GM12878 (cell line): ENCODE results near the gene SLX4IP. TPM values are rescaled to one million over a fixed set of nuclear protein-coding genes. Genes with fewer than 3 reads are reported as not detected.

Experiments used
- ATAC-seq: fragments of 200-7000 bp; cut with Tn5 transposase; 3 replicates; pipeline ENCODE4 v1.9.1; 2020; ENCODE audit warnings: mild to moderate bottlenecking, moderate library complexity
- BruUV-seq: library from RNA; stranded (reverse); fragments of 400-500 nt; replicated peaks from 2 replicates; lab custom pipeline; 2021; lab: Mats Ljungman, UMichigan
- CTCF ChIA-PET: fragments of 300-600 bp; sonication (Branson Sonifier 250); formaldehyde crosslinking; extraction: SDS; loops from one replicate; lab custom pipeline; 2021; ENCODE audit warnings: inconsistent platforms; lab: Yijun Ruan, JAX
- POLR2A ChIA-PET: fragments of 350-600 bp; formaldehyde crosslinking; extraction: SDS; loops from one replicate; lab custom pipeline; 2021; ENCODE audit warnings: inconsistent platforms; lab: Charles Lee
- RAD21 ChIA-PET: fragments of 300-600 bp; sonication (Branson Sonifier 250); formaldehyde crosslinking; loops from one replicate; lab custom pipeline; 2023; ENCODE audit warnings: antibody characterized with exemption; ENCODE audit not compliant: unreplicated experiment; lab: Charles Lee
- SMC1A ChIA-PET: fragments of 300-600 bp; sonication (Branson Sonifier 250); formaldehyde crosslinking; loops from one replicate; lab custom pipeline; 2023; ENCODE audit not compliant: unreplicated experiment, uncharacterized antibody; lab: Charles Lee
- DNase-seq: peaks from one replicate; pipeline ENCODE4 v3.0.0-alpha.2; 2011; ENCODE audit warnings: low read depth, low spot score
- FAIRE-seq: peaks from 3 replicates; lab custom pipeline; 2011; peaks lifted over from hg19 to GRCh38; lab: Jason Lieb, UNC
- H2AFZ ChIP-seq: 2 replicates; pipeline ENCODE4 v1.6.0; 2011; ENCODE audit warnings: low read depth, low read length, control low read depth; ENCODE audit not compliant: control insufficient read depth
- H3K27ac ChIP-seq: 2 replicates; pipeline ENCODE4 v1.5.1; 2011; ENCODE audit warnings: control low read depth; ENCODE audit not compliant: control insufficient read depth, insufficient read depth
- H3K27me3 ChIP-seq, 2 experiments: replicated peaks in 1 of 2; 2 replicates each; pipeline versions ENCODE4 v1.6.0 to v1.6.1; 2011; ENCODE audit warnings: low read length in 1 of 2; ENCODE audit not compliant: control insufficient read depth in 2 of 2, insufficient read depth in 2 of 2
- H3K36me3 ChIP-seq, 2 experiments: 2 replicates each; pipeline ENCODE4 v1.5.1; 2011; ENCODE audit warnings: low read length in 1 of 2; ENCODE audit not compliant: control insufficient read depth in 2 of 2, insufficient read depth in 2 of 2
- H3K4me1 ChIP-seq: 2 replicates; pipeline ENCODE4 v1.6.1; 2011; ENCODE audit warnings: mild to moderate bottlenecking, low read length, moderate library complexity, mixed read lengths; ENCODE audit not compliant: control insufficient read depth, insufficient read depth
- H3K4me2 ChIP-seq: 2 replicates; pipeline ENCODE4 v1.6.0; 2011; ENCODE audit warnings: control low read depth; ENCODE audit not compliant: control insufficient read depth, insufficient read depth
- H3K4me3 ChIP-seq: fragments of 200-600 bp; sonication (generic); 2 replicates; pipeline ENCODE4 v1.5.1; 2016
- H3K79me2 ChIP-seq: 2 replicates; pipeline ENCODE4 v1.6.0; 2011; ENCODE audit warnings: low read length; ENCODE audit not compliant: control insufficient read depth, insufficient read depth
- H3K9ac ChIP-seq: 2 replicates; pipeline ENCODE4 v1.8.0; 2011; ENCODE audit warnings: low read length, control low read depth, mixed read lengths; ENCODE audit not compliant: control insufficient read depth, insufficient read depth
- H3K9me3 ChIP-seq: replicated peaks from 3 replicates; pipeline ENCODE4 v1.5.1; 2011; ENCODE audit warnings: mild to moderate bottlenecking, low read length; ENCODE audit not compliant: control insufficient read depth, insufficient read depth
- H4K20me1 ChIP-seq: 2 replicates; pipeline ENCODE4 v1.6.0; 2011; ENCODE audit not compliant: control insufficient read depth, insufficient read depth
- CBFB ChIP-seq: IDR thresholded peaks from 2 replicates; pipeline ENCODE4 v1.6.1; 2016; ENCODE audit warnings: antibody characterized with exemption, low read depth
- ESRRA ChIP-seq: IDR thresholded peaks from 2 replicates; pipeline ENCODE4 v1.6.1; 2012; ENCODE audit warnings: mild to moderate bottlenecking, low read length, improper control_type of control experiment
- HDGF ChIP-seq: fragments of 450-650 bp; IDR thresholded peaks from 2 replicates; pipeline ENCODE4 v1.6.1; 2016; ENCODE audit warnings: antibody characterized with exemption
- IKZF1 ChIP-seq: fragments of 450-650 bp; conservative IDR thresholded peaks from 2 replicates; pipeline ENCODE4 v1.6.1; 2017; ENCODE audit warnings: antibody characterized with exemption, mild to moderate bottlenecking
- IKZF2 ChIP-seq, 2 experiments: fragments of 450-650 bp; IDR thresholded peaks; 2 replicates each; pipeline ENCODE4 v1.6.1; 2017; ENCODE audit warnings: mild to moderate bottlenecking in 2 of 2, moderate library complexity in 2 of 2
- MXI1 ChIP-seq: fragments of 150-350 bp; IDR thresholded peaks from 2 replicates; pipeline ENCODE4 v1.6.1; 2011; ENCODE audit warnings: low read depth, mild to moderate bottlenecking, inconsistent platforms, low read length, improper control_type of control experiment
- MYC ChIP-seq: IDR thresholded peaks from 2 replicates; pipeline ENCODE4 v1.6.1; 2011; ENCODE audit warnings: mild to moderate bottlenecking, low read length, moderate library complexity, inconsistent platforms; ENCODE audit not compliant: insufficient read depth, insufficient replicate concordance, insufficient read length, severe bottlenecking
- NR2C1 ChIP-seq: fragments of 450-650 bp; IDR thresholded peaks from 2 replicates; pipeline ENCODE4 v1.6.1; 2017; ENCODE audit warnings: antibody characterized with exemption, mild to moderate bottlenecking, moderate library complexity
- RAD21 ChIP-seq: IDR thresholded peaks from 2 replicates; pipeline ENCODE4 v1.6.1; 2011; ENCODE audit warnings: mild to moderate bottlenecking, low read depth, low read length, moderate library complexity; ENCODE audit not compliant: insufficient read depth
- TARDBP ChIP-seq: IDR thresholded peaks from 2 replicates; pipeline ENCODE4 v1.6.1; 2016; ENCODE audit warnings: borderline replicate concordance
- TCF3 ChIP-seq: IDR thresholded peaks from 2 replicates; pipeline ENCODE4 v1.6.1; 2012; ENCODE audit warnings: low read depth, mild to moderate bottlenecking, low read length, borderline replicate concordance; ENCODE audit not compliant: insufficient read depth
- ZNF217 ChIP-seq: fragments of 450-650 bp; IDR thresholded peaks from 2 replicates; pipeline ENCODE4 v1.6.1; 2017; ENCODE audit warnings: antibody characterized with exemption, mild to moderate bottlenecking
- WGBS: methylation state at CpG from one replicate; pipeline ENCODE4 v1.1.6; 2016; ENCODE audit warnings: low lambda C conversion rate; ENCODE audit not compliant: insufficient replicate concordance, insufficient coverage; ENCODE audit errors: missing lambda C conversion rate; 5-methylcytosine and 5-hydroxymethylcytosine counted together
- in situ Hi-C: fragments of 300-500 bp; cut with MboI; formaldehyde crosslinking; loops from 9 replicates; pipeline ENCODE4 v1.14.3; 2018; ENCODE audit warnings: mixed read lengths
- intact Hi-C: fragments of 100-400 bp; cut with micrococcal nuclease; formaldehyde crosslinking; loops from one replicate; pipeline ENCODE4 v1.14.2; 2022; ENCODE audit not compliant: unreplicated experiment
- polyA plus RNA-seq, 11 experiments: library from polyadenylated mRNA; depleted of rRNA in 4 of 11; unstranded in 6 of 11; stranded (reverse) in 5 of 11; fragments of >200 nt; fragmentation: Nextera tagmentation in 4 of 11; fragmentation: Illumina TruSeq in 1 of 11; extraction: Ambion mirVana in 4 of 11; extraction: Trizol in 1 of 11; gene quantifications; 1 replicate in 1 of 11; 2 replicates in 10 of 11; pipeline versions ENCODE4 v1.2.1 to v1.2.3, GENCODE V29; 2011 to 2016; ENCODE audit warnings: inconsistent platforms in 2 of 11, missing spikeins in 2 of 11, low read depth in 1 of 11
- total RNA-seq, 4 experiments: library from RNA; depleted of rRNA in 3 of 4; stranded (reverse); fragments of >200 nt in 3 of 4; fragmentation: Illumina TruSeq in 1 of 4; extraction: Trizol in 1 of 4; gene quantifications; 2 replicates each; pipeline versions ENCODE4 v1.2.1 to v1.2.3, GENCODE V29; 2013 to 2021
- TF ChIP-seq, protein P1 (sequence below): IDR thresholded peaks from 2 replicates; pipeline ENCODE4 v1.6.1; 2011; ENCODE audit warnings: borderline replicate concordance, low read depth, mild to moderate bottlenecking, moderate library complexity, low read length; ENCODE audit not compliant: insufficient read depth, poor library complexity, severe bottlenecking
- TF ChIP-seq, protein P2 (sequence below): IDR thresholded peaks from 2 replicates; pipeline ENCODE4 v1.6.1; 2011; ENCODE audit warnings: low read depth, mild to moderate bottlenecking, low read length, moderate library complexity, borderline replicate concordance; ENCODE audit errors: extremely low read depth

The SLX4IP gene
- total and polyA plus RNA-seq, 10 of the 15 experiments (the other 5 are each of a cell fraction or from before 2014, with no cell fraction given), result 2.2 to 11.0 (median 6.3) TPM

- no peaks in the 10 kb centered on the region for H3K79me2 ChIP-seq
- 89% methylated on average over 12 of the region's 12 CpGs for WGBS
- peaks cover 7 to 11% of the 10 kb centered on the region in 2 experiments; a peak in 3 of 4 replicates for H3K36me3 ChIP-seq
- ChIA-PET CTCF (interaction anchor here (1.3 to 1.6 kb wide), 2 partner anchors 13 to 404 kb away, joined by 3 to 5 read pairs; no protein-coding TSS in a partner anchor), SMC1A (interaction anchor here (0.7 to 2.0 kb wide), 2 partner anchors 10 to 30 kb away, joined by 6 to 7 read pairs; no protein-coding TSS in a partner anchor), POLR2A (no interaction called here), RAD21 (interaction anchor here (0.6 kb wide), 1 partner anchor 41 kb away, joined by 3 read pairs; no protein-coding TSS in a partner anchor)
- no peak overlapping the region for H3K4me2 ChIP-seq
- intact Hi-C loops, result loop anchor here (10.0 kb wide), 1 partner anchor 667 kb away; no protein-coding TSS in a partner anchor
- no peak overlapping the region for H3K4me3 ChIP-seq
- no peak overlapping the region for H3K27ac ChIP-seq
- no peak overlapping the region for H2AFZ ChIP-seq
- ATAC-seq (no peak), DNase-seq (no peak), FAIRE-seq (no peak)
- no peaks in the 10 kb centered on the region for H4K20me1 ChIP-seq
- H3K27me3 ChIP-seq, result no peaks in the 10 kb centered on the region
- TF ChIP-seq TARDBP (no peak), RAD21 (no peak), NR2C1 (no peak), HDGF (no peak), TCF3 (no peak), ESRRA (no peak), MYC (no peak), IKZF1 (no peak), IKZF2 (IDR thresholded peaks at IDR 0.05) (no peak), CBFB (no peak), MXI1 (no peak), ZNF217 (no peak)
- TF ChIP-seq, protein P1, sequence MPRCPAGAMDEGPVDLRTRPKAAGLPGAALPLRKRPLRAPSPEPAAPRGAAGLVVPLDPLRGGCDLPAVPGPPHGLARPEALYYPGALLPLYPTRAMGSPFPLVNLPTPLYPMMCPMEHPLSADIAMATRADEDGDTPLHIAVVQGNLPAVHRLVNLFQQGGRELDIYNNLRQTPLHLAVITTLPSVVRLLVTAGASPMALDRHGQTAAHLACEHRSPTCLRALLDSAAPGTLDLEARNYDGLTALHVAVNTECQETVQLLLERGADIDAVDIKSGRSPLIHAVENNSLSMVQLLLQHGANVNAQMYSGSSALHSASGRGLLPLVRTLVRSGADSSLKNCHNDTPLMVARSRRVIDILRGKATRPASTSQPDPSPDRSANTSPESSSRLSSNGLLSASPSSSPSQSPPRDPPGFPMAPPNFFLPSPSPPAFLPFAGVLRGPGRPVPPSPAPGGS, result no peak
- TF ChIP-seq, protein P2, sequence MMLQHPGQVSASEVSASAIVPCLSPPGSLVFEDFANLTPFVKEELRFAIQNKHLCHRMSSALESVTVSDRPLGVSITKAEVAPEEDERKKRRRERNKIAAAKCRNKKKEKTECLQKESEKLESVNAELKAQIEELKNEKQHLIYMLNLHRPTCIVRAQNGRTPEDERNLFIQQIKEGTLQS, result no peak
- H3K4me1 ChIP-seq, result peaks cover 14% of the 10 kb centered on the region
- no peaks in the 10 kb centered on the region for H3K9me3 ChIP-seq
- in situ Hi-C loops, result no loop called here
- no TSS peak for BruUV-seq
- H3K9ac ChIP-seq, result no peak overlapping the region
Observed at GRCh38 chr20:10641467-10641866, 206.4 kb downstream of the SLX4IP start.
